Suprapubic skin (tissue), 4 donors: Measurements from ENCODE around the gene GNA15.

Experiments used
- CTCF ChIP-seq, 2 donors: fragments of 200-600 bp in 1 of 2; fragments of 450-650 bp in 1 of 2; sonication (generic) in 1 of 2; IDR thresholded peaks; one replicate each; pipeline ENCODE4 v1.5.1; 2016 to 2019; ENCODE audit warnings: antibody characterized with exemption in 2 of 2, mild to moderate bottlenecking in 1 of 2, moderate library complexity in 1 of 2
- POLR2A ChIP-seq, 2 donors: fragments of 450-650 bp; IDR thresholded peaks; one replicate each; pipeline ENCODE4 v1.6.1; 2017; ENCODE audit warnings: antibody characterized with exemption in 2 of 2, mild to moderate bottlenecking in 2 of 2, moderate library complexity in 2 of 2
- POLR2AphosphoS5 ChIP-seq, 3 donors: sonication (generic); formaldehyde crosslinking; IDR thresholded peaks; one replicate each; pipeline ENCODE4 v1.6.1; 2017; ENCODE audit warnings: antibody characterized with exemption in 3 of 3

- TF ChIP-seq CTCF (IDR thresholded peaks at IDR 0.05) (no peak), POLR2AphosphoS5 (IDR thresholded peaks at IDR 0.05) (no peak), POLR2A (IDR thresholded peaks at IDR 0.05) (no peak)
These were observed 6.4 kb downstream of the GNA15 start for GRCh38 chr19:3142292-3142670.
